Ureter (tissue), 1 donor: ENCODE data around the gene RGCC. TPM values are rescaled to one million over a fixed set of nuclear protein-coding genes. Genes with fewer than 3 reads are reported as not detected.
"Not testable (repeated sequence)": the region's sequence is repeated elsewhere in the genome, so short reads cannot be mapped to it uniquely, and the experiment has no call there.

Experiments
- DNase-seq: peaks from one replicate; pipeline ENCODE4 v3.0.0-alpha.2; 2020; ENCODE audit warnings: low spot score
- total RNA-seq: library from RNA; stranded (reverse); gene quantifications from one replicate; pipeline ENCODE4 v1.2.4, GENCODE V29; 2023
- donor health status: DM: yes; HTN: yes; CAD: no.

The RGCC gene
- total RNA-seq, 1 donor from 2014 or later, result 11.9 TPM

DNA sequence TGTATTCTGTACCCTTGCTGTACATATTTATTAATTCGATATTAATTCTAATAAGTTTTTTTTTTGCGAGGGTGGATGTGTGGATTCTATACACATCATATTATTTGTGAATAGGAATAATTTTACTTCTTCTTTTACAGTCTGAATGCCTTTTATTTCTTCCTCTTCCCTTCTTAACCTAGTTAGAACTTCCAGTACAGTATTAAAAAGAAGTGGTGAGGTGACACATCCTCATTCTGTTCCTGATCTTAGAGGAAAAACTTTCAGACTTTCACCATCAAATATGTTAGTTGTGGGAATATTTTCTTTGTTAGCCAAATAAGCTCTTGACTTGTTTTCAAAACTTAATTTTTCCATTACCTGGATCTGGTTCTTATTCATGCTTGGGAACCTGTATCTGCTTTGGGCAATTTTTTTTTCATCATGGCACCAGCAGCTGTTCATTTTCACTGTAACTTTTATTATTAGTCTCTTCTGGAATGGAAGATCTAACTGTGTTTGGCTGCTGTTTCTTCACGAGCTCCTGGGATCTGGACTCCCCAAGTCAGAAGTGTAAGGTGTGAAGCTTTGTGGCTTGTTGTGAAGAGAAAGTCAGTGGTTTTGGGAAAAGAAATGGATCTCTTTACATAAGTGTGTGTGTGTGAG is 33.1 kb downstream of the RGCC start:
- DNase-seq, result no peak

DNA sequence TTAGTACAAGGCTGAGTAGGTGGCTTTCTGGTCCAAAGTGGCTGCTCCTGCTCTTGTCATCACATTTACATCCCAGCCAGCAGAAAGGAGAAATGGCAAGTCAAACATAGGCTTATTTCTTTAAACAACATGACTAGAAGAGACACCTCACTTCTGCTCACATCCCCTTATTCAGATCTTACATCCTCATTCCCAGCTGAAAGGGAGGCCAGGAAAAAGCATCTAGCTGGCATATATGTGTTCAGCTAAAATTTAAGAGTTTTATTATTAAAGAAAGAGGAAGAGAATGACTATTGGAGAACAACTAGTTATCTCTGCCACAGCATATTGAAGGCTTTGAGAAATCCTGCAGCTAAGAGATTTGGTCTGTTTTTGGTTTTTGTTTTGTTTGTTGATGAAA is 34.1 kb downstream of the RGCC start:
- DNase-seq, result no peak

DNA sequence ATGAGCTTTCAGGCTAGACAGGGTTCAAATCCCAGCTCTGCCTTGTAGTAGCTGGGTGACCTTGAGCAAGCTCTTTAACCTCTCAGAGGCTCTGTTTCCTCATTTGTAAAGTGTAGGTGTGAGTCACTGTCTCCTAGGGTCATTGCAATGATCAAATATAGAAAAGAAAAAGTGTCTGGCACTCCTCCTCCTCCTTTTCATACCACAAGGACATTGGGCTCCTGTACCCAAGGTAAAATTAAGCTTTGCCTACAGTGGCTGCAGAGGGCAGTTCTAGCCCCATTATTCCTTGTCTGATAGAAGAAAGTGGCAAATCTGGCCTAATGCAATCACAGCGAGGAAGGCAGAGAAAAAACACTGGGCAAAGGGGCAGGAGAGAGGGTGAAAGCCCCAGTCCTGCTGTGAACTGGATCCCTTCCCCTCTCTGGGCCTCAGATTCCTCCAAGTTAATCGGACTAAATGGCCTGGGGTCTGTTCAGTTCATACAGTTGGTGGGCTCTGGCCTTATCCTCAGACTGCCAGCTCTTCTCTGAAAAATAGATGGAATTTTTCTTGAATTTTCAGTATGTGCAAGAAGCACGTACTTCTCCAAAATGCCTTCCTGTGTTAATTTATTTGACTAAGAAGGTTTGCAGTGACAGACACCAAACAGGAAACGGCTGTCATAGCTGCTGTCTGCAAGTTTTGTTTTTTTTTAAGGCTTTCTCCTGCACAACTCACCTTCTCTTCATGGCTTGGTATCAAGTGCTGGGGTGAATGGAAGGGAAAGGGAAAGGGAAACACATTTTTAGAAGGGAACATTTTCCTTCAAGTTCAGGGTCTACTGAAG is 35.3 kb downstream of the RGCC start:
- no peak for DNase-seq

DNA sequence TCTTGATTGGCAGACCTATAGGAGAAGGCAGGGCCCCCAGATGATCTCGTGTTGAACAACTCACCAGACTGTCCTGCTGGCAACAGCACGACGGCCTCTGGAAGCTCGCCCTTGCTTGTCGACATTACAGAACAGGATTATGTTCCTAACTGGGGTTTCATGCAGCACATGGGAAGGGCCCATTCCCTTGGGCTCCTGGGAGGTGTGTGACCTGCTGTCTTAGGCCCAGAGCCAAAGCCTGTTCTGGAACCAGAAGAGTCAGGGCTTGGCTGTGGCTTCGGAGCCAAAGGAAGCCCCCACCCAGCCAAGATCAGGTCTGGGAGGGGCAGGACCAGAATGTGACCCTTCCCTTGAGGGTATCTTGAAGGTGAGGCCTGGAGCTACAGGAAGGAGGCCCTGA is 36.9 kb downstream of the RGCC start:
- DNase-seq, result no peak

DNA sequence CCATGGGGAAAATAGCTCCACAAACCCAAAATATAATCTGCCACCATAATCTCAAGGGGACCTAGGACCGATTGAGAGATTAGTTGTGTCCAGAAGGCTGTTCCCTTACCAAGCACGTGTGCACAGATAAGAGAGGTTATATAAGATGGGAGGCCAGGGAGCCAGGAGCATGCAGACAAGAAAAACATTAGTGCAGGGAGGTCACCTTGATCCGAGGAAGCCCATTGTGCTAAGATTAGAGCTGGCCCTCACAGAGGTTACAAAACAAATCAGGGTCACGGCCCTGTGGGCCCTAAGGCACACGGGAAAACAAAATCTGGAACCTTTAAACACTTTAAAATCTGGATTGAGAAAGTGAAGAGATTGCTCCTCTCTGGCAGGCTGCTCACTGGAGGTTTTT is 37.7 kb downstream of the RGCC start:
- no peak for DNase-seq

DNA sequence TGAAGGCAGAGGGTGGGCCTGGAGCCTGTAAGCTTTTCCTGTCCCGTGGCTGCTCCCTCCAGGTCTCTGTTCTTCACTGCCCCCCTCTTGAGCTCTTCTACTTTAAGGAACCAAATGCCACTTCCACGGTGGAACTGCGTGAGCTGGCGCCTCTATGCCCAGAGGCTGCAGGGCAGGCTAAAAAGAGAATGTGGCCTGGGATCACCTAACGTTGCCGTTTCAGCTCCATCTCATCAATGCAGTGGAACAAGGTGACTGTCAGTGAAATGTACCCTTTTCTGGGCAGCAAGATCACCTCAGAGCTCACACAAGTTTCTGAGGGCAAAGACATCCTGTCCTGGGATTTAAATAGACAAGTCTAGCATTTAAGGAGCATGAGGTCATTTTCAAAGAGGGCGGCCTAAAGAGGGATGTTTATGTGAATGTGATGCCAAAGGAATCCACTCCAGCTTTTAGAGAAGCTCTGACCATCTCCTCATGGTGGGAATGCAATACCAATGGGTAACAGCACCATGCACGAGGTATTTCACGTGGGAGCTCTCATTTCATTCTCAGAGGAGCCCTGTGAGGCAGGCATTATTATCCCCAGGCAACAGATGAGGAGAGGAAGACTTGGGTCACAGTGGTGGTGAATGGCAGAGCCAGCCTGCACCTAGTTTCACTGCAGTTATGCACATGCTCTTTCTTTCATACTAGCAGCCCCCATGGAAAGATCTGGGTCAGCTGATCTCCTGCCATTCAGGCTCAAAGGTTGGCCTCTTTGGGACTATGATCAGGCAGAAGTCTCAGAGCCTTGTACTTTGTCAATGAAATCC is 39.3 kb downstream of the RGCC start:
- DNase-seq, result no peak

DNA sequence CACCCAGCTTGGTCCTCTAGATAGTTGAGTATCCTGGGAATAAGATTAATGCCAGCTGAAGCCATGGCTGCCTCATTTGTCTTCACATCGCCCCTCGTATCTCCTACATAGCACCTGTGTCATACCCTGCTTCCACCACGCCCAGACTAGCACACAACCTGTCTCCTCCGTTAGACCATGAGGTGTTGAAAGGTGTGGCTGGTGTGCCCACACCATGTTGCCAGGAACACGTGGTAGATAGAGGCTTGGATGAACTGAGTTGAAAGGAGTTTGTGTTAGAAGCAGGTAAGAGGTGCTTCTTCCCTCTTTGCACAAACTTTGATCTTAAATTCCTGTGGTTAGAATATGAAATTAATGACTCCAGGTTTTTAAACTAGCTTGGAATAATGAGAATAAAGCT is 40.1 kb downstream of the RGCC start:
- no peak for DNase-seq

DNA sequence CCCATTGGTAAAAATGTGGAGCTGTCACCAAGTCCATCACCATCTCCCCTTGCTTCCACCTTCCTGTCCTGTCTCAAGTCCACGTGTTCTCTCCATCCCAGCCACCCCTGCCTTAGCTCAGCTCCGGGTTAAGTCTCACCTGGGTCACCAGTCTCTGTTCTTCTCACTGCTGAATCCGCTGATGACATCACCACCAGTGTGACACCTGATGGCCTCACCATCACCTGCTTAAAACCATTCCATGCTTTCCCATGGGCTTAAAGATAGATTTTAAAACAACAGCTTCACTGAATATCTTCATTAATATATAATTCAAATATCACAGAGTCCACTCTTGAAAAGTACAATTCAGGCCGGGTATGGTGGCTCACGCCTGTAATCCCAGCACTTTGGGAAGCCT is 42.1 kb downstream of the RGCC start:
- DNase-seq, result no peak

DNA sequence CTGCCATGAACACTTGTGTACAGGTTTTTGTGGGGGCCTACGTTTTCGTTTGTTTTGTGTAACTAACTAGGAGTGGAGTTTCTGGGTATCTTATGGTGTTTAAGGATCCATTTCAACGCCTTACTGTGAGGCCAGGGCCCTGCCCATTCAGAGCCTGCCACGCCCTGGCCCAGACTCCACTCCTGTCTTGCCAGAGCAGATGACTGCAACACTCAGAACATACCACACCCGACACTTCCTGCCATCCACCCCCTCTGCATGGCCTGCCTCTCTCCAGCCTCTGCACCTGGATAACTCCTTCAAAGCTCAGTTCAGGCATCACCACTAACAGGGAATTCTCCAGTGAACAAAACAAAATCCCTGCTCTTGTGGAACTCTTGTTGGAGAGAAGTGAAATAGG is 43.2 kb downstream of the RGCC start:
- DNase-seq, result no peak

DNA sequence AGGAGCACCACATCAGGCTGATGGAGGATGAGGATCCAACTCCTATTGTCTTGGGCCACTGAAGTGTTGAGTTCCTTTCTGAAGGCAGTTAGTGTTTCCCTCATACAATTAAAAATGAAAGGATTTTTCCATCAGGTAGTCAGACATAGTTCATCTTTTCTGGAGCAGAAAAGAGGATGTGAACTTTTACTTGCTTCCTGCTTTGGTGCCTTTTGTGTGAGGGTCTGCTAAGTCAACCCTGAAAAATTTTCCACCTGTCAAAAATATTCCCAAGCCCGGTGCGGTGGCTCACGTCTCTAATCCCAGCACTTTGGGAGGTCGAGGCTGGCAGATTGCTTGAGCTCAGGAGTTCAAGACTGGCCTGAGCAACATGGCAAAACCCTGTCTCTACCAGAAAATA is 43.9 kb downstream of the RGCC start:
- no peak for DNase-seq

DNA sequence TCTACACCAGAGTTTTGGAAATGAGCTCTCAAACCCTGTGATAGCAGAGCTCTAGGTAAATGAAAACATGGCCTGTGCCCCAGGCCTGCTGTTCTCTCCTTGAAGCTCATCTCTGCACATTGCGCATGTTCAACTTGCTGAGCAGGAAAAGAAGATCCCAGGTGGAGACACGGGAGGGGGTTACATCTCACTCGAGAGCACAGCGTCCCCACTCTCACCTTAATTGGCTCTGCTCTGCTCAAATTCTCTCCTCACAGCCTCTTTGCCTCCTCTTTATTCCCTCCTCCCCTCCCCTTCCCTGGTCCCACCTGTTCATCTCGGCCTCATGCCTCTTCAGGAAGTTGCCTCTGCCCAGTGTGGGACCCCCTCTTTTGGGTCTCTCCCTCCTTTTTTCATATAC is 44.7 kb downstream of the RGCC start:
- DNase-seq, result no peak

DNA sequence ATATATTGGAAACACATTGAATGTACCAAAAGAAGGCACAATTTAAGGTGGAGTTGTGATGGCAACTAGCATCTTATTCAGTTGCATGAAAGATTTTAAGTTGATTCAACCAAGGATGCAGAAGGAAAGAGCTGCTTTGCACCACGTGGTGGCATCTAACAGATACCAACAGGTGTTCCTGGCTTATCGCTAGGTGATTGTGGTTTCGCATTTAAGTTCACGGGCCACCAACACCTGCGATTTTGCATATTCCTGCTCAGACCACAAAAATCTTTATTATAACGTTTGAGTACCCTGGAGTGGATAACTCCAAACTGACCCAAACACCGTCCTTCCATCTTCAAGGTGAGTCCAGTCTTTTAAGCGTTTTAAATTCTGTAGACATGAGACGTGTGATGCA is 45.3 kb downstream of the RGCC start:
- DNase-seq, result no peak

DNA sequence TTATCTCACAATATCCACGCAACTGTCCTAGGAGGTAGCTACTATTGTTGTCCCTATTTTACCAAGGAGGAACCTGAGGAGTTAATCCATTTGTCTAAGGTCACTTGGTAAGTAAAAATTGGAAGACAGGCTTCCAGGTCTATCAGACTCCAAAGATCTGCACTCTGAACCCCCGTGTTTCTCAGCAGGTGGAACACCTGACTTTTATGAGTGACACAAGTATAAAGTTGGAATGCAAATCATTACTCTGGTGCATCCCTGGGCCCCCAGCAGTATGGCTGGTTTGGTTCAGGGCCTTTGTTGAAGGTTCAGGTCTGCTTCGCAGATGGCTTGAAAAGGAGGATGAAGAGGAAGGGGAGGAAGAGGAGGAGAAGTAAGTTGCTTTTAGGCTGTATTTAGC is 46.0 kb downstream of the RGCC start:
- no peak for DNase-seq

DNA sequence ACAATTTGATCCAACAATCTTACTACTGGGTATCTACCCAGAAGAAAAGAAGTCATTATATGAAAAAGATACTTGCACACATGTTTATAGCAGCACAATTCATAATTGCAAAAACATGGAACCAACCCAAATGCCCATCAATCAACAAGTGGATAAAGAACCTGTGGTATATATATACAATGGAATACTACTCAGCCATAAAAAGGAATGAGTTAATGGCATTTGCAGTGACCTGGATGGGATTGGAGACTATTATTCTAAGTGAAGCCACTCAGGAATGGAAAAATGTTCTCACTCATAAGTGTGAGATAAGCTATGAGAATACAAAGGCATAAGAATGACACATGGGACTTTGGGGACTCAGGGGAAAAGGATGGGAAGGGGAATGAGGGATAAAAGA is 47.3 kb downstream of the RGCC start:
- not testable (repeated sequence) for DNase-seq

DNA sequence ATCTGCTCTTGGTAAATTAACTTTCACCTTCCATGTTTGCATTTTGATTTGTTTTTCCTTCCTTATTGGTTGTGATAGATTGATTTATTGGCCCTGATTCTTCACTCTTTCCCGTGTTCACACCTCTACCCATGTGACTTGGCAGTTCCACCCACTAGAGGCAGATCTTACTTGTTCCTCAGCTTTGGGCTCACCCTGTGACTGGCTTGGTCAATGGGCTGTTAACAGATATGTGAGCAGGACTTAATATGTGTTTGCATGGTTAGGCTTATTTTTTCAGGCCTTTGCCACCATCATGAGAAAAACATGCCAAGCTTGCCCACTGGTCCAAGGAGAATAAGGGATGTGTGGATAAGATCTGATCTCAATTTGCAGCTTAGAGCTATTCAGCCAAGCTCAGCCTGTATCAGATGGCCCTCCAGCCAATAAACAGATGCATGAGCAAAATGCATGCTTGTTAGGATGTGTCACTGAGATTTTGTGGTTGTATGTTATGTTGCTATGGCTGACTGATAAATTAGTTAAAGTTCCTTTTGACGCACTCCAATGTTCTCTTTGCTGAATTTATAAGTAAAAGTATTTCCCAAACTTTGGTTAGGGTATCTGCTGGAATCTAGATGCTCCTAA is 48.0 kb downstream of the RGCC start:
- DNase-seq, result no peak

DNA sequence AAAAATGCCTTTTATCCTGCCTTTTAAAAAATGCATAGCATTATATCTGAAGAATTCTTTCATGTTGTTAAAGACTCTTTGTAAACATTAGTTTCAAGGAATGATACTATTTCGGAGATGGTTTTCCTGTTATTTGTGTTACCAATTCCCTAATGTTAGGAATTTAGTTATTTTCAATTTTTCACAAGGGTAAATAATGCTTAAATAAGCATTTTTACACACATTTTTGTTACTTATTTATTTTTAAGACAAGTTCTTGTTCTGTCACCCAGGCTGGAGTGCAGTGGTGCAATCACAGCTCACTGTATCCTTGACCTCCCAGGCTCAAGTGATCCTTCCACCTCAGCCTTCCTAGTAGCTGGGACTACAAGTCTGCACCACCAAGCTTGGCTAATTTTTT is 49.0 kb downstream of the RGCC start:
- no peak for DNase-seq

DNA sequence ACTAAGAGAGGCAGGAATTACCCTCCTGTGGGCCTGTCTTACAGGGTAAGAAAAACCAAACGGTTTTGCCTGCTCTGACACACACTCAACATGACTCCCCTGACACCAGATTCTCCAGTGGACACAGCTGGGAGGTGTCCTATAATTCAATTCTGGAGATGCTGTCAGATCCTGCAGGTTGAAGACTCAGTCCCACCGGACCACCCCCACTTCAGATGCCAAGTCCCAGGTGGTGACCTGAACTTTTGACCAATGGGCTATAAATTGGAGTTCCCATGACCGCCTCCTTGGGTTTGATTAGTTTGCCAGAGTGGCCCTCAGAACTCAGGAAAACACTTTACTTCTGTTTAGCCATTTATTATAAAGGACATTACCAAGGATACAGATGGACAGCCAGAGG is 52.6 kb downstream of the RGCC start:
- peak; percentile 29 for DNase-seq

DNA sequence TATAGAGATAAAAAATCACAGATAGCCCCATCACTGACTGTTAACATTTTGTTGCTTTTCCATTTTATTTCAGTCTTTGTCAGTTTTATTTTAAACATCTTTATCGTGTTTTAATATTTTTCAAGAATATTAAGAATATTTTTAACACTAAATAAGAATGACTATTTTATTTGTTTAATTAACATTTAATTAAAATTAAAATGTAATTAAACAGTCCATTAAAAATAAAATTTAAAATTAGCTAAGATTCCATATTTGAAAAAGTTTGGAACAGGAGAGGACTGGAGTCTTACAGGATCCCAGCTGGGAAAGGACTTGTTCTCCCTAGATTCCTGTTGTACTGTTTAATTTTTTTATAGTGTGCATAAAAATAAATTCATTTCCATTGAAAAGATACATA is 54.5 kb downstream of the RGCC start:
- DNase-seq, result no peak

DNA sequence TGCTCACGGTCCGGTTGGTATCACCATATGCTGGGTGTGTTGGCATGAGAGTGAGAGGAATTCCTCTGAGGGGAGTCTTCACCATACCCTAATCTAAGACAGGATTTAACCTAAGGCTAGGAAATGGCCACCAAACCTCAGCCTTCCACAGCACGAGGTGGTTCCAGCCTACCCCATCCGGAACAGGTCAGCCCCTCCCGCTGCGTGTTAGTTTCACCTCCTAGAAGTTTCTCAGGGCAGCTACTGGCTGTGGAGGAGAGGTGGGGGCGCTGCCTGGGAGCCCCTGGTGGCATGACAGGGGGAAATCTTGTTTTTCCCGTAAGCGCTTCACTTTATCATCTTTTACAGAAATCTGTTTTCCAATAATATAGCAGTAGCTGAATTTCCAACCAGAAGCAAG is 55.1 kb downstream of the RGCC start:
- no peak for DNase-seq

DNA sequence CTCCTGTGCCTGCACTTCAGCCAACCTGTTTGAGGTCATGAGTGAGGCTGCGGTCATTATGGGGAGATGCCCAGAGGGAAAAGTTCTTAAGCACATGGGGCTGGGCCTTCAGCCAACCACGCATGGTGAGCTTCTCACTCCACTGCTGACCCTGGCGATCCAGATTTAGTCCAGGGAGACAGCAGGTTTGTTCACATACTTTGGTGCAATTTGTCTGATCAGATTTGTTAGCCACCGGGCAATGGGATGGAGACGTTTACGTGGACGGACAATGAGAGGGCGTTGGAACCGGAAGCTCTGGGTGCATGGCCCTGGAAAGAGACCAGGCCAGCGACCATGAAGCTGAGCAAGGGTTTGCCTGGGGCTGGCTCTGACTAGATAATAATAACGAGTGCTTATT is 56.2 kb downstream of the RGCC start:
- no peak for DNase-seq

DNA sequence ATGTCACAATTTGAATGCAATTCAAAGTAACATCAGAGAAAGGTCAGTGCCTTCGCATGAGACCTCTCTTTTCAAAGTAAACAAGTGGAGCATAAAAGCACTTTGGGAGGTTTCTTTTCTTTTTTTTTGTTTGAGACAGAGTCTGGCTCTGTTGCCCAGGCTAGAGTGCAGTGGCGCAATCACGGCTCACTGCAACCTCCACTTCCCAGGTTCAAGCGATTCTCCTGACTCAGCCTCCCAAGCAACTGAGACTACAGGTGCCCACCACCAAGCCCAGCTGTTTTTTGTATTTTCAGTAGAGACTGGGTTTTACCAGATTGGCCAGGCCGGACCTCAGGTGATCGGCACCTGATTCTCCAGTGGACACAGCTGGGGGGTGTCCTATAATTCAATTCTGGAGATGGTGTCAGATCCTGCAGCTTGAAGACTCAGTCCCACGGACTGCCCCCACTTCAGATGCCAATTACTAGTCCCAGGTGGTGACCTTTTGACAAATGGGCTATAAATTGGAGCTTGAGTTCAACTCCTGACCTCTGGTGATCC is 57.6 kb downstream of the RGCC start:
- DNase-seq, result no peak

DNA sequence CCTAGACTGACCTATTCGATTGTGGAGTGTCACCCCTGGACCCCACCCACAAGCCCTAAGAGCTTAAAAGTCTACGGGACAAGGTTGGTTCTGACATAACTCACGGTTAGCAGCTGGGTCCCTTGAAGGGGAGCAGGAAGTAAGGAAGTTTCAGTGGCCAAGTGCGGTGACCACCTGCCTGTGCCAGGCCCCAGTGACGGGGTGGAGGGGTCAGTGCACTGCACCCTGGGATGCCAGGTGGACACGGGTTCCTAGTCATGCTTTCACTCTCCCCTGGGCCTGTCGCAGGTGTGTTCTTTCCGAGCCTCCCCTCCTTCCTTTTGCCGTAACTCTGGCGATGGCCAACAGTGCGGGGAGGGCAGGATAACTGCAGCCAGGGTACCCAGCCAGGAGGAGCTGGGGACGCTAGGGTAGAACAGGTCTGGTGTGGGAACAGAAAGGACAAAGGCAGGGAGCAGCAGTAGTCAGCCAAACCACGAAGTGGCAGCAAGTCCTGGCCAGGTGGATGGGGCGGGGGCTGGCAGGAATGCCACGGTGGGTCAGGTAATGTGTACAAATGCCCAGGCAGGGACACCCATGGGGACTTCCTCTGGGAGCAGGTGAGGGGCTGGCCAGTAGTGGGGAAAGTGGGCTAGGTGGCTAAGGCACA is 58.3 kb downstream of the RGCC start:
- DNase-seq, result no peak
